HepG2 (cell line): Measurements from ENCODE around the gene GBP4. TPM values are rescaled to one million over a fixed set of nuclear protein-coding genes. Genes with fewer than 3 reads are reported as not detected.

Experiments
- ATAC-seq: fragments of 200-7000 bp; cut with Tn5 transposase; 3 replicates; pipeline ENCODE4 v1.9.1; 2020; ENCODE audit warnings: mild to moderate bottlenecking, moderate library complexity
- BruUV-seq: library from RNA; stranded (reverse); fragments of 400-500 nt; replicated peaks from 2 replicates; lab custom pipeline; 2021; lab: Mats Ljungman, UMichigan
- CTCF ChIA-PET: fragments of 300-600 bp; formaldehyde crosslinking; extraction: SDS; loops from one replicate; lab custom pipeline; 2021; ENCODE audit warnings: low total read pairs, inconsistent platforms, low intra/inter-chr PET ratio; lab: Yijun Ruan, JAX
- POLR2A ChIA-PET: fragments of 350-600 bp; sonication (Branson Sonifier 250); formaldehyde crosslinking; loops from one replicate; lab custom pipeline; 2020; ENCODE audit warnings: antibody characterized with exemption, inconsistent platforms; lab: Yijun Ruan, JAX
- DNase-seq: peaks from one replicate; pipeline ENCODE4 v3.0.0-alpha.2; 2015; ENCODE audit warnings: low spot score
- FAIRE-seq: peaks from 3 replicates; lab custom pipeline; 2011; peaks lifted over from hg19 to GRCh38; lab: Jason Lieb, UNC
- H2AFZ ChIP-seq: one replicate; pipeline ENCODE4 v1.6.1; 2011; ENCODE audit warnings: low read length, inconsistent platforms
- H3K27ac ChIP-seq: fragments of 300-600 bp; 3 replicates; pipeline ENCODE4 v1.8.0; 2011; ENCODE audit warnings: mixed run types, mild to moderate bottlenecking, mixed read lengths, low read length, inconsistent platforms; ENCODE audit not compliant: insufficient read depth; ENCODE audit errors: extremely low read length
- H3K27me3 ChIP-seq, 2 experiments: fragments of 200-600 bp in 1 of 2; 2 replicates in 1 of 2; 3 replicates in 1 of 2; pipeline versions ENCODE4 v1.6.0 to v1.8.0; 2011; ENCODE audit warnings: low read length in 2 of 2, mild to moderate bottlenecking in 2 of 2, moderate library complexity in 2 of 2, inconsistent platforms in 1 of 2; ENCODE audit not compliant: insufficient read depth in 2 of 2, control insufficient read depth in 1 of 2
- H3K36me3 ChIP-seq, 2 experiments: fragments of 200-600 bp in 1 of 2; replicated peaks in 1 of 2; 2 replicates in 1 of 2; 3 replicates in 1 of 2; pipeline versions ENCODE4 v1.5.1 to v1.8.0; 2011; ENCODE audit warnings: low read length in 2 of 2, inconsistent platforms in 1 of 2; ENCODE audit not compliant: insufficient read depth in 2 of 2, control insufficient read depth in 1 of 2
- H3K4me1 ChIP-seq: 2 replicates; pipeline ENCODE4 v1.5.1; 2012; ENCODE audit warnings: low read length, inconsistent platforms; ENCODE audit not compliant: insufficient read depth
- H3K4me2 ChIP-seq: 2 replicates; pipeline ENCODE4 v1.6.0; 2011; ENCODE audit warnings: low read depth, low read length, inconsistent platforms
- H3K4me3 ChIP-seq, 3 experiments: fragments of 200-600 bp in 1 of 3; sonication (generic), shearing (Covaris generic) in 1 of 3; replicated peaks in 1 of 3; 2 replicates each; pipeline ENCODE4 v1.5.1; 2011 to 2016; ENCODE audit warnings: low read length in 3 of 3, inconsistent platforms in 2 of 3, low read depth in 2 of 3, mild to moderate bottlenecking in 2 of 3, control low read depth in 1 of 3, mixed read lengths in 1 of 3; ENCODE audit not compliant: insufficient read depth in 1 of 3
- H3K79me2 ChIP-seq: one replicate; pipeline ENCODE4 v1.6.1; 2011; ENCODE audit warnings: low read length, inconsistent platforms; ENCODE audit not compliant: insufficient read depth
- H3K9ac ChIP-seq: 2 replicates; pipeline ENCODE4 v1.6.0; 2011; ENCODE audit warnings: mild to moderate bottlenecking, low read depth, low read length, inconsistent platforms; ENCODE audit not compliant: insufficient read depth
- H3K9me3 ChIP-seq: 2 replicates; pipeline ENCODE4 v1.5.1; 2012; ENCODE audit warnings: mild to moderate bottlenecking, low read length
- H4K20me1 ChIP-seq: 2 replicates; pipeline ENCODE4 v1.6.0; 2011; ENCODE audit warnings: inconsistent platforms, mild to moderate bottlenecking, low read length, moderate library complexity; ENCODE audit not compliant: insufficient read depth
- NR2F2 ChIP-seq: IDR thresholded peaks from 2 replicates; pipeline ENCODE4 v1.6.1; 2012; ENCODE audit warnings: low read depth, inconsistent platforms, borderline replicate concordance
- PCBP2 ChIP-seq: fragments of 200-400 bp; formaldehyde crosslinking; optimal IDR thresholded peaks from 2 replicates; pipeline ENCODE3; 2018; ENCODE audit warnings: low read length, low read depth; ENCODE audit not compliant: poor library complexity, severe bottlenecking
- RFX3 ChIP-seq: IDR thresholded peaks from 2 replicates; pipeline ENCODE4 v1.6.1; 2016; ENCODE audit warnings: missing biosample characterization, missing genetic modification reagents
- ZBTB2 ChIP-seq: sonication (generic); formaldehyde crosslinking; IDR thresholded peaks from 2 replicates; pipeline ENCODE4 v1.8.0; 2022; ENCODE audit warnings: low read depth, missing genetic modification reagents
- ZNF431 ChIP-seq: sonication (generic); formaldehyde crosslinking; IDR thresholded peaks from 2 replicates; pipeline ENCODE4 v1.9.0; 2022; ENCODE audit warnings: missing genetic modification reagents, low read depth, mild to moderate bottlenecking, borderline replicate concordance
- ZNF609 ChIP-seq: sonication (generic); formaldehyde crosslinking; IDR thresholded peaks from 2 replicates; pipeline ENCODE4 v1.4.0; 2020; ENCODE audit warnings: mild to moderate bottlenecking, missing genetic modification reagents, borderline replicate concordance
- ZNF687 ChIP-seq: sonication (generic); formaldehyde crosslinking; IDR thresholded peaks from 2 replicates; pipeline ENCODE4 v1.5.1; 2020; ENCODE audit warnings: mild to moderate bottlenecking, missing genetic modification reagents, moderate library complexity
- WGBS: methylation state at CpG from one replicate; pipeline ENCODE4 v1.1.6; 2017; ENCODE audit warnings: low lambda C conversion rate; 5-methylcytosine and 5-hydroxymethylcytosine counted together
- in situ Hi-C: cut with HindIII; loops from 2 replicates; pipeline ENCODE4 v1.10.0; 2017; ENCODE audit warnings: low pct_unique_long_range_greater_than_20kb; ENCODE audit not compliant: extremely low pct_ligation_motif_present
- intact Hi-C: fragments of 100-400 bp; cut with micrococcal nuclease; formaldehyde crosslinking; loops from one replicate; pipeline ENCODE4 v1.10.0; 2022; ENCODE audit not compliant: unreplicated experiment
- polyA plus RNA-seq, 8 experiments: library from polyadenylated mRNA; depleted of rRNA in 3 of 8; stranded (reverse) in 7 of 8; unstranded in 1 of 8; fragments of >200 nt; fragmentation: Illumina TruSeq in 4 of 8; extraction: Trizol in 4 of 8; gene quantifications; 2 replicates each; pipeline versions ENCODE4 v1.2.1 to v1.2.3, GENCODE V29; 2011 to 2016; ENCODE audit warnings: low read depth in 4 of 8, missing spikeins in 1 of 8, mixed read lengths in 1 of 8; ENCODE audit not compliant: insufficient read depth in 1 of 8
- total RNA-seq, 5 experiments: library from RNA; depleted of rRNA; stranded (reverse); fragments of >200 nt; fragmentation: Illumina TruSeq; extraction: Trizol; gene quantifications; 2 replicates each; pipeline ENCODE4 v1.2.3, GENCODE V29; 2016; ENCODE audit warnings: low read depth in 1 of 5
- TF ChIP-seq, protein P1 (sequence below): sonication (generic); formaldehyde crosslinking; IDR thresholded peaks from 2 replicates; pipeline ENCODE4 v1.5.0; 2020; ENCODE audit warnings: missing genetic modification reagents

Gene GBP4
- total and polyA plus RNA-seq, 2 of the 13 experiments (the other 11 are each of a cell fraction or from before 2014, with no cell fraction given), result not detected

DNA sequence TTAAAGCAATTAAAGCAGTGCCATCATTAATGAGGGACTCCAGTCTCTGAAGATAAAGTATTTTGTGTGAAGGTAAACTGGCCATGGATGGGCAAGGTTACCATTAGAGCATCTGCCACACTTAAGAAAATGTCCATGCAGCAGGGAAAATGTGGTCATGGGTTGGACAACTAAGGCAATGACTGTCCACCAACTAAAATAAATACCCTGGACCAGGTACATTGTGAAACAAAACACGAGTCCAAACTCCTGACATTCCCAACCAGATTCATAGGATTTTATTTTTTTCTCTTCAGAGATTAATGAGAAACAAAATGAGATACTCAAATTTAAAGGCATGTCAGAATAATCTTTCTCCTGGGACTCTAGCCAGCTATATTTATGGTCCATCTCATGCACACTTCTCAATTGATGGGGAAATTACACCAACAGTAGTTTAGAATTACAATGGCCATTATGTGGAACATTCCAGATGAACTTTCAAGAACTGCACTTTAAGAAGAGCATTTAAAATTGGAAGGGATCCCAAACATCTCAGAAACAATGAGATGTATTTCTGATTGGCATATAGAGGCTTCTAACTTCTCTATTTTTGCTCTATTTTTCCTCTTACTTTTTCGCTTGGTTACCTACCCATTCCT lies 31.0 kb downstream of the GBP4 start (continued):
- TF ChIP-seq ZNF609 (CRISPR knock-in tag) (no peak), ZBTB2 (CRISPR knock-in tag) (no peak)

DNA sequence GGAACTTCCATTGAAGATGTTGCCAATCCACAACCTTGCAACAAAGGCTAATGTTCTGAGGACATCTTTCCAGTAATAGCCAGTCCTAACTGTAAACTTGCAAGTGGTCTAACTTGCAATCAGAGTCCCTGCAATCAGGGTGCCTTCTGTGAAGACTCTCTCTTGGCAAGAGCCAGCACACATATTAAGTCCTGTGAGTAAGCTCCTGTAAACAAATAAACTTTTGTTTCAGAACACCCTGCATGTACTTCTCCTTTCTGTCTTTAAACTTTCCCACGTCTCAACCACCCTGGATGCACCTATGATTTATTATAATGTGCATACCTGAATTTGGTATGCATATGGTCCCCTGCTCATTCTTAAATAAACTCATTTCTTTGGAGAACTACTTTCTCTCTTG lies 32.0 kb downstream of the GBP4 start:
- in situ Hi-C loops, result no loop called here
- Histone ChIP-seq H3K79me2 (no peaks in the 10 kb centered on the region), H3K9me3 (no peaks in the 10 kb centered on the region), H3K4me1 (no peaks in the 10 kb centered on the region), H3K9ac (no peak overlapping the region), H3K4me2 (no peak overlapping the region), H3K36me3 (no peaks in the 10 kb centered on the region), H2AFZ (no peak overlapping the region), H3K27me3 (no peaks in the 10 kb centered on the region), H4K20me1 (no peaks in the 10 kb centered on the region), H3K27ac (no peak overlapping the region), H3K4me3 (no peak overlapping the region)
- BruUV-seq, result no TSS peak
- ChIA-PET CTCF (interaction anchor here (0.6 kb wide), 1 partner anchor 33 kb away, joined by 3 read pairs; no protein-coding TSS in a partner anchor), POLR2A (no interaction called here)
- FAIRE-seq, result no peak
- intact Hi-C loops, result no loop called here
- ATAC-seq, result no peak
- WGBS, result 0% methylated on average over 1 of the region's 1 CpG
- no peak for DNase-seq
- TF ChIP-seq RFX3, result no peak
- no peak for TF ChIP-seq PCBP2
- no peak for TF ChIP-seq NR2F2
- TF ChIP-seq, protein P1, sequence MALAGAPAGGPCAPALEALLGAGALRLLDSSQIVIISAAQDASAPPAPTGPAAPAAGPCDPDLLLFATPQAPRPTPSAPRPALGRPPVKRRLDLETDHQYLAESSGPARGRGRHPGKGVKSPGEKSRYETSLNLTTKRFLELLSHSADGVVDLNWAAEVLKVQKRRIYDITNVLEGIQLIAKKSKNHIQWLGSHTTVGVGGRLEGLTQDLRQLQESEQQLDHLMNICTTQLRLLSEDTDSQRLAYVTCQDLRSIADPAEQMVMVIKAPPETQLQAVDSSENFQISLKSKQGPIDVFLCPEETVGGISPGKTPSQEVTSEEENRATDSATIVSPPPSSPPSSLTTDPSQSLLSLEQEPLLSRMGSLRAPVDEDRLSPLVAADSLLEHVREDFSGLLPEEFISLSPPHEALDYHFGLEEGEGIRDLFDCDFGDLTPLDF, result no peak
- no peak for TF ChIP-seq ZNF687 (CRISPR knock-in tag)
- no peak for TF ChIP-seq ZNF431 (CRISPR knock-in tag)
